A549 treated with CpdA at 1 μM for 4 hours (cell line): ENCODE results near the gene MTX3. TPM values are rescaled to one million over a fixed set of nuclear protein-coding genes. Genes with fewer than 3 reads are reported as not detected.

ENCODE experiments used
- total RNA-seq: library from RNA; stranded (reverse); fragments of 200-300 nt; extraction: Qiagen RNA extraction; gene quantifications from 5 replicates; pipeline ENCODE4 v1.2.3, GENCODE V29; 2022; ENCODE audit warnings: low read depth

The MTX3 gene, protein sequence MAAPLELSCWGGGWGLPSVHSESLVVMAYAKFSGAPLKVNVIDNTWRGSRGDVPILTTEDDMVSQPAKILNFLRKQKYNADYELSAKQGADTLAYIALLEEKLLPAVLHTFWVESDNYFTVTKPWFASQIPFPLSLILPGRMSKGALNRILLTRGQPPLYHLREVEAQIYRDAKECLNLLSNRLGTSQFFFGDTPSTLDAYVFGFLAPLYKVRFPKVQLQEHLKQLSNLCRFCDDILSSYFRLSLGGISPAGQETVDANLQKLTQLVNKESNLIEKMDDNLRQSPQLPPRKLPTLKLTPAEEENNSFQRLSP
- total RNA-seq = 4.9 to 7.2 TPM (median 5.3 TPM) in 5 replicates

DNA sequence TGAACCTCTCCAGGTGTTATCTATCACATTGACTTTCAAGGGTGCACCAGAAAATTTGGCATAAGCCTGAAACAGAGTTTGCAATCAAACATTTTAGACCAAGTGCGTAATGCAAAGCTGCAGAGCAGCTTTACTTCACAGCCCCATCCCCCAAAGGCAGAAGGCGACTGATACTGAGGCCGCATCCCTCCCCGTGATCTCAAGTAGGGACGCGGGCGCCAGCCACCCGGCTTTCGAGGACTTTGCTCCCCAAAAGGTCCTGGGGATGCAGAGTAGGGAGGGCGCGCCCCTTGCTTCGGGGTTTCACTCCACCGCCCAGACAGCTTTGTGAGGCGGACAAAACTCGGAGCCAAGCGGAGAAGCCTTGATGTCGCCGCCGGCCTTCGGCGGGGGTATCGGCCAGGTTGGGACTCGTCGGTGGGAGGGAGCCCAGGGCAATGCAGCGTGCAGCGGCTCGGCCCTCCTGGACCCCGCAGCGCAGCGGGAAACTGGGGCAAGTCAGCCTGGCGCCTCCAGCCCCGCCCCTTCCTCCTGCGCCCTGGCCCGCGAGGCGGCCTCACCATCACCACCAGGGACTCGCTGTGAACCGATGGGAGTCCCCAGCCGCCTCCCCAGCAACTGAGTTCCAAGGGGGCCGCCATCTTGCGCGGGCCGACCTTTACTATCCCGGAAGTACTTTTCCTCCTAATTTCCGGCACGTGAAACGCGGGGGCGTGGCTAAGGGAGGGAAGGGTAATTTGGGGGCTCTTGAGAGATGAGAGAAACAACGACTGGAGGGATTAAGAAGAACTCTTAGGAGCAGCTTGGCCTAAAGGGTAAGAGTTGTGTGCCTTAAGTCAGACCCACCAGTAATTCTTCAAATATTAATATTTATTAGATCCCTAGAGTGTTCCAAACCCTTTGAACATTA, at the start of gene MTX3:
Gene MTX3 (minus strand): TSS at position 665 of the 910 bp plus-strand sequence. CDS start 24 bp downstream, at position 641.

DNA sequence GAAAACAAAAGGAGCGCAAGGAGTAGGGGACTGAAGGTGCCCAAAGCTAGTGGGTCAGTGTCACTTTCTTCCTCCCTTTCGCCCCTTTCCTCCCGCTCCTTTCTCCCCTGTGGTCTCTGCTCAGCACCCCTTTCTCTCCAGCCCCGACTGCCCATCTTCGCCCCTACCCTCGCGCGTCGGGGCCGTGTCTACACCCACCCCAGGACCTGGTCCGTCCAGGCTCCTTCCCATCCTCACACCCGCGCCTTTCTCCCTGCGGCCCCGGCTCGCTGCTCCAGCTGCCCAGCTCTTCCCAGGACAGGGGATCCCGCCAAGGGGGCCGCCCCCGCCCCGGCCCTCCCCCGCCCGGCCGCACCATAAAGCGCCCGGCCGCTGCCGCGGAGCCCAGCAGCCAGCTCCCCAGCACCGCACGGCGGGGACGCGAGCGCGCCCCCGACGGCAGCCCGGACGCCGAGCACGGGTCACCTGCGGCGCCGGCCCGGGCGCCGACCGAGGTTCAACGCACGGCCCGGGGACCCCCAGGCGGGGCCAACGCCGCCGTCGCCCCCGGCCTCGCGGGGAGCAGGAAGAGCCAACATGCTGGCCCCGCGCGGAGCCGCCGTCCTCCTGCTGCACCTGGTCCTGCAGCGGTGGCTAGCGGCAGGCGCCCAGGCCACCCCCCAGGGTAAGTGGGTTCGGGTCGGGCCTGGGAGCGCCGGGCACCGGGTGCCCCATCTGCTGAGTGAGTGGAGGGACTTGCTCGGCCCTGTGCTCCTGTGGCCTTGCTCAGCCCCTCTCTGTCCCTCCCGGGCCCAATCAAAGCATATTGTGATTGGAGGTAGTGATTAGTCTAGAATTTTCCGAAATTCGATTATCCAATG, 44.1 kb upstream of the MTX3 start, which contains the start of gene THBS4:
Gene THBS4 (plus strand): TSS at position 387 of the 860 bp plus-strand sequence. CDS start 190 bp downstream, at position 577.

Other genes starting within 250 kb of the MTX3 start
- gene THBS4, start 44.1 kb upstream of the MTX3 start, total RNA-seq = 0.06 to 0.14 TPM in 2 of 5 replicates, not detected in the others